ENCODE measurements around the gene SLC35F4.
"Not testable (repeated sequence)": the region's sequence is repeated elsewhere in the genome, so short reads cannot be mapped to it uniquely, and the experiment has no call there.

The SLC35F4 gene

GRCh38 chr14:57712698-57713097 is 153.2 kb downstream of the SLC35F4 start:
- DNase-seq: no peak

GRCh38 chr14:57712102-57712501 is 153.8 kb downstream of the SLC35F4 start:
- no peak for DNase-seq

GRCh38 chr14:57709909-57710308 is 156.0 kb downstream of the SLC35F4 start:
- no peak for DNase-seq

GRCh38 chr14:57709086-57709485 is 156.8 kb downstream of the SLC35F4 start:
- DNase-seq: not testable (repeated sequence)

GRCh38 chr14:57707219-57707618 is 158.7 kb downstream of the SLC35F4 start:
- no peak for DNase-seq

- no peak for DNase-seq
These were observed 161.1 kb downstream of the SLC35F4 start for GRCh38 chr14:57704763-57705162.

GRCh38 chr14:57699947-57700346 is 165.9 kb downstream of the SLC35F4 start:
- no peak for DNase-seq

GRCh38 chr14:57692671-57693070 is 173.2 kb downstream of the SLC35F4 start:
- peak; percentile 91 for DNase-seq

- DNase-seq: peak; percentile 68
These were observed 178.5 kb downstream of the SLC35F4 start for GRCh38 chr14:57687416-57687815.

- peak; percentile 76 for DNase-seq
These were observed 179.6 kb downstream of the SLC35F4 start for GRCh38 chr14:57686304-57686703.

GRCh38 chr14:57671021-57671420 is 194.9 kb downstream of the SLC35F4 start:
- DNase-seq: no peak

- DNase-seq: peak; percentile 88
These were observed 205.7 kb downstream of the SLC35F4 start for GRCh38 chr14:57660208-57660607.

- DNase-seq: peak; percentile 69
These were observed 206.8 kb downstream of the SLC35F4 start for GRCh38 chr14:57659052-57659451.

- DNase-seq: no peak
These were observed 208.4 kb downstream of the SLC35F4 start for GRCh38 chr14:57657487-57657886.

GRCh38 chr14:57656853-57657252 is 209.0 kb downstream of the SLC35F4 start:
- no peak for DNase-seq

GRCh38 chr14:57652769-57653168 is 213.1 kb downstream of the SLC35F4 start:
- peak; percentile 59 for DNase-seq

- no peak for DNase-seq
These were observed 224.1 kb downstream of the SLC35F4 start for GRCh38 chr14:57641776-57642175.

GRCh38 chr14:57640036-57640435 is 225.9 kb downstream of the SLC35F4 start:
- DNase-seq: no peak

- DNase-seq: no peak
These were observed 228.0 kb downstream of the SLC35F4 start for GRCh38 chr14:57637901-57638300.

GRCh38 chr14:57634335-57634734 is 231.6 kb downstream of the SLC35F4 start:
- no peak for DNase-seq

GRCh38 chr14:57632649-57633048 is 233.2 kb downstream of the SLC35F4 start:
- no peak for DNase-seq

- DNase-seq: no peak
These were observed 248.4 kb downstream of the SLC35F4 start for GRCh38 chr14:57617510-57617909.

- DNase-seq: no peak
These were observed 252.9 kb downstream of the SLC35F4 start for GRCh38 chr14:57612946-57613345.

GRCh38 chr14:57611555-57612075 is 254.3 kb downstream of the SLC35F4 start:
- no peak for DNase-seq

- DNase-seq: no peak
These were observed 255.3 kb downstream of the SLC35F4 start for GRCh38 chr14:57610631-57611030.

All from NCI-H82 (cell line).